Measurements from ENCODE around the gene ANAPC4.

ANAPC4 gene

DNA sequence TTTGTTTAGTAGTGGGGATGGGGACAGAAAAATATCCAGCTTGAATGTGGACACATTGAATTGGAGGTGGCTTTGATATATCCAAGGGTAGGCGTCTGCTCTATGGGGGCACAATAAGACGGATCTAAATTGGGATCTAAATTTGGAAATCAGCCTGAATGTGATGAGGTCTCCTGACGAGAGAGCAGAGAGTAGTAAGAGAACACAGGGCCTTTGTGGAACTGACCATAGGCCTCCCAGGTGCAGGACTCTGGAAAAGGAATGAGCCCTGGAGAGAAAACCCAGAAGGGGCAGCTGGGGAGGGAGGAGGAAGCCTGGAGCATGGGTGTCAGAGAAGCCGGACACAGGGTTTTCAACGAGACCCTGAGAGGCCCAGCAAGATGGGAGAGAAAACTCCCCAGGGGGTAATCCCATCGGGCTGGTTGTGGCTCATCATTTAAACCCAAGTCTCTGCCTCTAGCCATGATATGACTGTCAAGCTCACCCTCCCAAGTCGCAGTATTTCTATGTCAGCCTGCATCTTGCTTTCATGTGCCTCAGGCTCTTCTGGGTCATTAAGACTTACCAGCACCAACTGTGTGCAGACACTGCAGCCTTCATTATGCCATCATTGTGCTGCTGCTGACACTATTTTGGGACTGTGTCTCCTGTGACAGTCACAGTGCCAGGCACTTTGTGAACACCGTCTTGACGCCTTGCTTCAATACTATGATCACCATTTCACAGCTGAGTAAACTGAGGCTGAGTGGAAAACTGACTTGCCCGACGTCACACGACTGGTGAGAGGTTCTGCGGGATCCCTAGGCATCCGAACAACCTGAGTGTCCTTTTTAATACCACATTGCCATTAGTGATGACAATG lies 57.1 kb downstream of the ANAPC4 start:
- no peak for FAIRE-seq

GRCh38 chr4:25437926-25438325 lies 60.9 kb downstream of the ANAPC4 start:
- no peak for FAIRE-seq

DNA sequence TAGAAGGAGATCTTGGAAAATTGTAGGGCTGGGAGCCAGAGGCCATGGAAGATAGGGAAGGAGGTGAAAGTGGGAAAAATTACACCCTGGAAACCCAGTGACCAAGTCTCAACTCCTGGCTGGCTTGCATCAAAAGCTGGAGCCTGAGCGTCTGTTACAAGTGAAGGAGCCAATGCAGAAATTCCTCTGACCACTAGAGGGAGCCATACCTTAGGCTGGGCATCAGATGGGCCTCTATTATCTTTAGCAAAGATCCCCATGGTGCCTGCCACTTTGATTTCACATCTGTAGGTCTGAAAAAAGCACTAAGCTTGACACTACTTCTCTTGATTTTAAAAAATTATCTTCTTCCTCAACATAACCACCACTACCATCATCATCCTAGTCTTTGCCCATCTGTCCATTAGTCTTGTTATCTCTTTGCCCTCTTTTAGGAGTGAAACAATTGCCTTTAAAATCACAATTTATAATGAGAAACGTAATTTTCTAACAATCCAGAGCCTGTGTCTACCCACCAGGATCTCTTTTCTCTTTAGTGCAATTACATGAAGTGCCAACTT lies 62.9 kb downstream of the ANAPC4 start:
- no peak for FAIRE-seq

DNA sequence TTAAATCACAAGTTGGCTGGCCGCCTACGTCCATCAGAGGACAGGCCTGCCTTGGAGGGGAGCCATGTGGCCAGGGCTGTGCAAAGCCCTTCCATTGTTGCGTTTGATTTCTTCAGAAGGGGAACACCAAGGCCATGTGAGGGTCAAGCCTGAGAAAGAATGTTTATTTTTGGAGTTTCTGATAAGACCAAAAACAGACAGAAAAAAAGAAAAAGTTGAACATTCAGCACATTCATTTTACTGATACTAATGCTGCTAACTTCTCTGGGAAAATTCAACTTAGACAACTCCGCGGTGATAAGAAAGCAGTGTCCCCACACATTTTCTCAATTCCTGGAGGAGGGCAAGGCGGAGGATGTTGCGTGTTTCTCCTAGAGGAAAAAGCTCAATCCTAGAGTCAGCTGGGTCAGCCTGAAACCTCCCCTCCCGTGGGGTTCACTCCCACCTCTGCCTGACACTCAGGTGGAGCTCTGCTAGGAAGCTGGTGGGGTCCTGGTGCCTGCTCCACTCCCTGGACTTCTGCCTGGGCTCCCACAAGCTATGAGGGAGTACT lies 63.5 kb downstream of the ANAPC4 start:
- no peak for FAIRE-seq

DNA sequence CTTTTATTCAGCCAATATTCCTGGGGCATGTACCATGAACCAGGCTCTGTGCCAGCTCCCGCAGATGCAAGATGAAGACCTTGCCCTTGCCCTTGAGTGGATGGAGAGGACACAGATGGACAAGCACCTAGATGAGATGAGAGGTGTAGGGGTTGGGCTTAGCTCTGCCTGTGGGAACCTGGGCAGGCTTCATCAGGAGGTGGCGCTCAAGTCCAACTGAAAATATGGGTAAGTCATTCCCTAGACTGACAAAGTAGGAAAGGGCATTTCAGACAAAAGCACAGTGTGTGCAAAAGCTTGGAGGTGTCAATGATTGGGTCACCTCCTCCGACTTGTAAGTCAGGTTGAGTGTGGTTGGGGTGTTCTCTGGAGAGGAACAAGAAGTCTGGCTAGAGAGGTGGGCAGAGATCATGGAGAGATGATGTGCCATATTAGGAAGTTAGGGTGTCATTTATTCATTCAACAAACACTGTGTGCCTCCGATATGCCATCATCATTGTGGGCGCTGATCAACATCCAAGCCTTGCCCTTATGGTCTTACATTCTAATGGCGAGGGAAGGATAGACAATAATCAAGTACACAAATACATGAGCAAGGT lies 64.6 kb downstream of the ANAPC4 start:
- no peak for FAIRE-seq

DNA sequence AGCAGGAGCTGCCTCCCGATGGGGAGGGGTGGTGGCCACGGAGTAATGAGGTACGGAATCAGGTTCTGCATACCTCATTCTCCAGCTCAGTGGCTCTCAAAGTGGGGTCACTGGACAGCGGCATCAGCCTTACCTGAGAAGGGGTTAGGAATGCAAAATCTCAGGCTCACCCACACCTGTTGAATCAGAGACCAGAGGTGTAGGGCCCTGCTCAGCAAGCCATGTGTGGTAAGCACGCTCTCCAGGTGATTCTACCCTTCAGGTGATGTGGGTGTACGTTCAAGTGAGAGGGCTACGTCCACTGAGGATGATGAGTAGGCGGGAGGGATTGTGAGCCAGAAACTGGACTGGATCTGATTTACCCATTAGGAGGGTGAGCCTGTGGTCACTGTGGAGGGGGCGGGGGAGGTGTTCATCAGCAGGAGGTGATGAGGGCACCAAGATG lies 65.8 kb downstream of the ANAPC4 start:
- no peak for FAIRE-seq

DNA sequence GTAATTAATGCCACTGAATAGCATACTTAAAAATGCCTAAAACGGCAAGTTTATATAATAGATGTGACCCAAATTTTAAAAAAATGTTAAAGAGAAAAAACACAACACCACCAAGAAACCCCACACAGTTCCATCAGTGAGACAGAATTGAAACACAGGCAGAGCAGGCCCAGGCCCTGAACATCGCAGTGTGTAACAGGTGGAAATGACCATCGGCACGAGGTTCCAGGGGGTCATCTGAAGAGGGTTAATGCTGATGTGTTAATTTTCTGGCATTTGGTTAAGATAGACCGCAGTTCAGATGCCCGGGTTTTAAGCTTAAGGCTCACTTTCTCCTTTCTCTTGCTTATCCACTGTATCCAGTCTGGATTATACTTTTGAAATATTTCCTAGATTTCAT lies 66.8 kb downstream of the ANAPC4 start:
- FAIRE-seq, result no peak

- FAIRE-seq, result no peak
These were observed 69.5 kb downstream of the ANAPC4 start for GRCh38 chr4:25446611-25447010.

- no peak for FAIRE-seq
These were observed 71.5 kb downstream of the ANAPC4 start for GRCh38 chr4:25448379-25449109.

DNA sequence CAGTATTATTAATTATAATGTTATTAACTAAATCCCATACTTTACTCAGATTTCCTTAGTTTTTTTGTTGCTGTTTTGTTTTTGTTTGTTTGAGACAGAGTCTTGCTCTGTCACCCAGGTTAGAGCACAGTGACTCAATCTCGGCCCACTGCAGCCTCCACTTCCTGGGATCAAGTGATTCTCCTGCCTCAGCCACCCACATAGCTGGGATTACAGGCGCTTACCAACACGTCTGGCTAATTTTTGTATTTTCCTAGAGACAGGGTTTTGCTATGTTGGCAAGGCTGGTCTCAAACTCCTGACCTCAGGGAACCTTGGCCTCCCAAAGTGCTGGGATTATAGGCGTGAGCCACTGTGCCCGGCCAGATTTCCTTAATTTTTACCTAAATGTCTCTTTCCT lies 72.2 kb downstream of the ANAPC4 start:
- no peak for FAIRE-seq

DNA sequence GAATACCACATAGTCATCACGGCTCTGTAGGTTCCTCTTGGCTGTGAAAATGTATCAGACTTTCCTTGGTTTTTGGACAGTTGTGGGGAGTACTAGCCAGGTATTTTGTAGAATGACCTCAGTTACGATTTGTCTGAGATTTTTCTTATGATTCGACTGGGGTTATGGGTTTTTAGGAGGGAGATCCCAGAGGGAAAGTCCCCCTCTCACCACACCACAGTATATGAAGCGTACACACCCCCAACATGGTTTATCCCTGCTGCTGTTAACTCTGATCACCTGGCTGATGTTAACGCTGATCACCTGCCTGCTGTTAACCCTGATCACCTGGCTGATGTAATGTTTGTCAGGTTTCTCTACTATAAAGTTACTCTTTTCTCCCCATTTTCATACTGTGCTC lies 72.6 kb downstream of the ANAPC4 start:
- FAIRE-seq, result no peak

DNA sequence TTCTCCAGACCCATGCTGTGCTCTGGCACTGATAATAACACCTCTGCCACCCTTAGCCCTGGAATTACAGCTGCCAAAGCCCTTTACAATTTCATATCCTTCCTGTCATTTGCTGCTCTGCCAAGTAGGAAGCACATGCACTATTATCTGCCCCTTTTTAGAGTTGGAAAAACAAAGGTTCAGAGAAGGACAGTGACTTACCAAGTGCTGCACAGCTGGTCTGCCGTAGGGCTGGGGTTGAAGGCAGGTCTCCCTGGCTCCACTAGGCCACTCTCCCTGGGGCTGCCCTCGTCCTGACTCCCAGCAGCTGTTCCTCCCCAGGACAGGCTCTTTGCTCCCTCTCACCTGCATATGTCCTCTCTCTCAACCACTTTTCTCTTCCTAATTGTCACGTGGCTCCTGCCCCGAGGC lies 73.4 kb downstream of the ANAPC4 start:
- FAIRE-seq, result no peak

- no peak for FAIRE-seq
These were observed 74.6 kb downstream of the ANAPC4 start for GRCh38 chr4:25451676-25452075.

DNA sequence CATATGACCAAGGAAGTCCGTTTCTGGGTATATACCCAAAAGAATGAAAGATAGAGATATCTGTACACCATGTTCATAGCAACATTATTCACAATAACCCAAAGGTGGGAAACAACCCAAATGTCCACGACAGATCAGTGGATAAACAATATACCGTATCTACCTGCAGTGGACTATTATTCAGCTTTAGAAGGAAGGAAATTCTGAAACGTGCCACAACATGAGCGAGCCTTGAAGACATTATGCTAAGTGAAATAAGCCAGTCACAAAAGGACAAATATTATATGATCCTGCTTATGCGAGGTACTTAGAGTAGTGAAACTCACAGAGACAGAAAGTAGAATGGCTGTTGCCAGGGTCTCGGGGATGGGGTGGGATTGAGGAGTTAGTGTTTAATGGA lies 75.0 kb downstream of the ANAPC4 start:
- FAIRE-seq, result no peak

GRCh38 chr4:25454476-25454875 lies 77.4 kb downstream of the ANAPC4 start:
- no peak for FAIRE-seq

DNA sequence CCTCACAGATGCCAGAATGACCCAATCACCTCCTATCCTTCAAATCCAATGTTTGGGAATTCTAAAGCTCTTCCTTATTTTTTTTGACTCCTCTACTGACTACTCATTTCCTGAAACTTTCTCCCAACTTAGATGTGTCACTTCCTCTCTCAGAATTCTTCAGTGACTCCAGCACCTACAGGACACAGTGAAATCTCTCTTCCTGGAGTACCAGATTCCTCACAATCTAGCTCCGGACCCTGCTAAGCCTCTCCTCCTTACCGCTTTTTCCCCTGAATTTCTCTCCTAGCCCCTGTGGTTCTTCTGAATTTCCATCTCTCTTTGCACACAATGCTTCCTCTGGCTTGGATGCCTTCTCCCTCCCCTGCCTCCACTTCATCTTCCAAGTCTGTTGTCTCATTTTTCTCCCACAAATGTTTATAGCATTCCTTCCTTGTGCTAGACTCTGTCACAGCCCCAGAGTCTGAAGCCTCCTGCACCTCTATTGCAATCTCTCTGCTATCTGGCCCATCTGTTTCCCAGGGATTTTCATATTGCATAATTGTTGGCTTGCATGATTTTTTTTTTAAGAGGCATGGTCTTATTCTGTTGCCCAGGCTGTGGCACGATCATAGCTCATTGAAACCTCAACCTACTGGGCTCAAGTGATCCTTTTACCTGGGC lies 80.1 kb downstream of the ANAPC4 start:
- no peak for FAIRE-seq

DNA sequence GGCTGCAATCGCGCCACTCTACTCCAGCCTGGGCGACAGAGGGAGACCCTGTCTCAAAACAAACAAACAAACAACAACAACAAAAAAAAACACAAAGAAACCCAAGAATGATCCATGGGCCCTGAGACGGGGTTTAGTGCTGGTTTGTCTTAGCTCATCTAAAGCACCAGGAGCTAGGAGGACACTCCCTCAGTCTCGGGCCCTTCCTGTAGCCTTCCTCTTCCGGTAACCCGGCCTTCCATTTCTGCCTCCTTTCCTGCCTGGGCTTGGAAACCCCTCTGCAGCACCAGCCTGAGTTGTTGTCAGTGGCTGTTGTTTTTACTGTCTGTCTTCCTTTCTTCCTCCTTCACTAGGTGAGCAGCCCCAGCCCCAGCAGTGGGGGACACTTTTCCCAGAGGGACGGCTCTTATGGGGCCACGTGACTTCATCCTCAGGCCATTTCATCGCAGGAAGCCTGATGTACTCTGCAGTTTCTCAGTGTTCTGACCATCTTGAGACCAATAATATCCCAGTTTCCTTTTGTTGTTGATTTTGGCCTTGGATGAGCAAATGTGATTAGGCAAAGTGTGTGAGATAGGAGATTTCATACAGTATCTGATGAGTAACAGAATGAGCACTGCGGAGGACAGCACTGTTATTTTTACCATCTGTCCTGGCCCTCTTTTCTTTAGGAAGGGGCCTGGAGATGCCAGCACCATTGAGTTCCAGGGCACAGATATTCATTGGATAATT lies 90.1 kb downstream of the ANAPC4 start:
- FAIRE-seq, result no peak

DNA sequence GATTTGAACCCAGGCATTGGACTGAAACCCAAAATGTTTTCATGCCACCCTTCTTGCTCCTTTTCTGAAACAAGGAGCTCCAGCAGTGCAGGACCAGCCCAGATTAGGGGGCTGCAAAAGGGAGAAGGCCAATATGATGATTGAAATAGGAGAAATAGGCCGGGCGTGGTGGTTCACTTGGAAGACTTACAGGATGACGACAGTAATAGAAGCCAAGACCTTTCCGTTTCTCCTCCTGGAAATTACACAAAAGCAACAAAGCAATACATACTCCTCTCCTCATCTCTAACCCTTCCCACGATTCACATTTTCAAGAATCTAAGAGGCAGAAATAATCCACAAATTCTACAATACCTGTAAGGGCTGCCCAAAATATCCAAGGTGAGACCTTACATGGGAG lies 90.8 kb downstream of the ANAPC4 start:
- no peak for FAIRE-seq
